ENCODE measurements around the gene SELP.

Gene SELP

GRCh38 chr1:169615803-169616202 lies 14.1 kb downstream of the SELP start:
- TF ChIP-seq RAD21 (IDR thresholded peaks at IDR 0.05; ENCODE audit: low read depth) = no peak
- TF ChIP-seq NFIC (IDR thresholded peaks at IDR 0.05) = no peak
- TF ChIP-seq, protein P1, sequence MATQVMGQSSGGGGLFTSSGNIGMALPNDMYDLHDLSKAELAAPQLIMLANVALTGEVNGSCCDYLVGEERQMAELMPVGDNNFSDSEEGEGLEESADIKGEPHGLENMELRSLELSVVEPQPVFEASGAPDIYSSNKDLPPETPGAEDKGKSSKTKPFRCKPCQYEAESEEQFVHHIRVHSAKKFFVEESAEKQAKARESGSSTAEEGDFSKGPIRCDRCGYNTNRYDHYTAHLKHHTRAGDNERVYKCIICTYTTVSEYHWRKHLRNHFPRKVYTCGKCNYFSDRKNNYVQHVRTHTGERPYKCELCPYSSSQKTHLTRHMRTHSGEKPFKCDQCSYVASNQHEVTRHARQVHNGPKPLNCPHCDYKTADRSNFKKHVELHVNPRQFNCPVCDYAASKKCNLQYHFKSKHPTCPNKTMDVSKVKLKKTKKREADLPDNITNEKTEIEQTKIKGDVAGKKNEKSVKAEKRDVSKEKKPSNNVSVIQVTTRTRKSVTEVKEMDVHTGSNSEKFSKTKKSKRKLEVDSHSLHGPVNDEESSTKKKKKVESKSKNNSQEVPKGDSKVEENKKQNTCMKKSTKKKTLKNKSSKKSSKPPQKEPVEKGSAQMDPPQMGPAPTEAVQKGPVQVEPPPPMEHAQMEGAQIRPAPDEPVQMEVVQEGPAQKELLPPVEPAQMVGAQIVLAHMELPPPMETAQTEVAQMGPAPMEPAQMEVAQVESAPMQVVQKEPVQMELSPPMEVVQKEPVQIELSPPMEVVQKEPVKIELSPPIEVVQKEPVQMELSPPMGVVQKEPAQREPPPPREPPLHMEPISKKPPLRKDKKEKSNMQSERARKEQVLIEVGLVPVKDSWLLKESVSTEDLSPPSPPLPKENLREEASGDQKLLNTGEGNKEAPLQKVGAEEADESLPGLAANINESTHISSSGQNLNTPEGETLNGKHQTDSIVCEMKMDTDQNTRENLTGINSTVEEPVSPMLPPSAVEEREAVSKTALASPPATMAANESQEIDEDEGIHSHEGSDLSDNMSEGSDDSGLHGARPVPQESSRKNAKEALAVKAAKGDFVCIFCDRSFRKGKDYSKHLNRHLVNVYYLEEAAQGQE (IDR thresholded peaks at IDR 0.05; ENCODE audit: low read depth) = no peak
- TF ChIP-seq TCF12 (IDR thresholded peaks at IDR 0.05; ENCODE audit: low read depth) = no peak
- no peak for TF ChIP-seq USF1 (IDR thresholded peaks at IDR 0.05)
- no peak for TF ChIP-seq EP300 (IDR thresholded peaks at IDR 0.05; ENCODE audit: borderline replicate concordance)
- no peak for TF ChIP-seq MAX (IDR thresholded peaks at IDR 0.05)
- no peak for TF ChIP-seq TEAD4 (IDR thresholded peaks at IDR 0.05)
- TF ChIP-seq CEBPB (IDR thresholded peaks at IDR 0.05) = no peak

- TF ChIP-seq YY1 (IDR thresholded peaks at IDR 0.05; ENCODE audit: low read depth) (no peak), TCF12 (IDR thresholded peaks at IDR 0.05; ENCODE audit: low read depth) (no peak), EGR1 (IDR thresholded peaks at IDR 0.05) (no peak), USF1 (IDR thresholded peaks at IDR 0.05) (no peak), RAD21 (IDR thresholded peaks at IDR 0.05; ENCODE audit: low read depth) (no peak), EP300 (IDR thresholded peaks at IDR 0.05; ENCODE audit: borderline replicate concordance) (no peak), ZBTB7A (IDR thresholded peaks at IDR 0.05; ENCODE audit: low read depth) (no peak)
- TF ChIP-seq, protein P1 (IDR thresholded peaks at IDR 0.05; ENCODE audit: low read depth) = no peak
Observed at GRCh38 chr1:169610858-169611257, 19.1 kb downstream of the SELP start.

- no peak for TF ChIP-seq MAX (IDR thresholded peaks at IDR 0.05)
- TF ChIP-seq FOXM1 (IDR thresholded peaks at IDR 0.05; ENCODE audit: borderline replicate concordance, low read depth) = no peak
- no peak for TF ChIP-seq TCF12 (IDR thresholded peaks at IDR 0.05; ENCODE audit: low read depth)
- TF ChIP-seq TAF1 (IDR thresholded peaks at IDR 0.05; ENCODE audit: low read depth) = no peak
- TF ChIP-seq CREB1 (IDR thresholded peaks at IDR 0.05; ENCODE audit: low read depth) = no peak
- no peak for TF ChIP-seq RAD21 (IDR thresholded peaks at IDR 0.05; ENCODE audit: low read depth)
- TF ChIP-seq TEAD4 (IDR thresholded peaks at IDR 0.05) = no peak
- TF ChIP-seq, protein P1 (IDR thresholded peaks at IDR 0.05; ENCODE audit: low read depth) = no peak
- TF ChIP-seq CEBPB (IDR thresholded peaks at IDR 0.05) = no peak
- TF ChIP-seq EGR1 (IDR thresholded peaks at IDR 0.05) = no peak
- no peak for TF ChIP-seq YY1 (IDR thresholded peaks at IDR 0.05; ENCODE audit: low read depth)
- no peak for TF ChIP-seq NFIC (IDR thresholded peaks at IDR 0.05)
- no peak for TF ChIP-seq EP300 (IDR thresholded peaks at IDR 0.05; ENCODE audit: borderline replicate concordance)
Observed at GRCh38 chr1:169610108-169610507, 19.8 kb downstream of the SELP start.

DNA sequence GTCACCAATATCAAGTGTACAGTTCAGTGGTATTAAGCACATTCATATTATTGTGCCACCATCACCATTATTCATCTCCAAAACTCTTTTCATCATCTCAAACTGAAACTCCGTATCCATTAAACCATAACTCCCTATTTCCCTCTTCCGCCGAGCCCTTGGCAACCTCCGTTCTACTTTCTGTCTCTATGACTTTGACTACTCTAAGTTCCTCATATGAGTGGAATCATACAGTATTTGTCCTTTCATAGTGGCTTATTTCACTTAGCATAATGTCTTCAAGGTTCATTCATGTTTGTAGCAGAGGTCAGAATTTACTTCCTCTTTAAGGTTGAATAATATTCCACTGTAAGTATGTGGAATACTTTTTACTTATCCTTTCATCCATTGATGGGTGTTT lies 21.7 kb downstream of the SELP start:
- TF ChIP-seq ZBTB7A (IDR thresholded peaks at IDR 0.05; ENCODE audit: low read depth) (no peak), EGR1 (IDR thresholded peaks at IDR 0.05) (no peak), FOXM1 (IDR thresholded peaks at IDR 0.05; ENCODE audit: borderline replicate concordance, low read depth) (no peak), YY1 (IDR thresholded peaks at IDR 0.05; ENCODE audit: low read depth) (no peak), CREB1 (IDR thresholded peaks at IDR 0.05; ENCODE audit: low read depth) (no peak), CEBPB (IDR thresholded peaks at IDR 0.05) (no peak), RAD21 (IDR thresholded peaks at IDR 0.05; ENCODE audit: low read depth) (no peak), NFIC (IDR thresholded peaks at IDR 0.05) (no peak)
- TF ChIP-seq, protein P1 (IDR thresholded peaks at IDR 0.05; ENCODE audit: low read depth) = no peak

All from Ishikawa (cell line).